H1 (cell line): Measurements from ENCODE around the gene MRPL20. TPM values are rescaled to one million over a fixed set of nuclear protein-coding genes. Genes with fewer than 3 reads are reported as not detected.
A peak's percentile ranks its signal among the peaks of the same experiment; 100 is the strongest.

Experiments
- EP300 ChIP-seq, 2 experiments: IDR thresholded peaks; 1 replicate in 1 of 2; 2 replicates in 1 of 2; pipeline ENCODE4 v1.6.1; 2011 to 2012; ENCODE audit warnings: low read depth in 2 of 2, low read length in 2 of 2, mild to moderate bottlenecking in 2 of 2, borderline replicate concordance in 1 of 2, inconsistent platforms in 1 of 2, moderate library complexity in 1 of 2
- HDAC2 ChIP-seq, 2 experiments: fragments of 300-600 bp in 1 of 2; sonication (generic) in 1 of 2; IDR thresholded peaks; 2 replicates each; pipeline ENCODE4 v1.6.1; 2011 to 2012; ENCODE audit warnings: low read depth in 2 of 2, low read length in 2 of 2, mild to moderate bottlenecking in 2 of 2, moderate library complexity in 2 of 2, borderline replicate concordance in 1 of 2, inconsistent platforms in 1 of 2
- PHF8 ChIP-seq: fragments of 200-600 bp; sonication (generic); conservative IDR thresholded peaks from 2 replicates; pipeline ENCODE4 v1.7.1; 2012; ENCODE audit warnings: low read depth, mild to moderate bottlenecking, inconsistent platforms, low read length, moderate library complexity
- RNF2 ChIP-seq: fragments of 200-900, 300-1000 bp; sonication (generic); IDR thresholded peaks from 2 replicates; pipeline ENCODE4 v1.7.1; 2016; ENCODE audit warnings: borderline replicate concordance, low read depth, mild to moderate bottlenecking, antibody characterized with exemption, low read length; ENCODE audit not compliant: poor library complexity, severe bottlenecking; ENCODE audit errors: missing control alignments
- SIN3A ChIP-seq, 2 experiments: IDR thresholded peaks in 1 of 2; conservative IDR thresholded peaks in 1 of 2; 2 replicates each; pipeline ENCODE4 v1.6.1; 2011 to 2012; ENCODE audit warnings: low read length in 2 of 2, improper control_type of control experiment in 1 of 2, low read depth in 1 of 2, mild to moderate bottlenecking in 1 of 2
- SRF ChIP-seq: IDR thresholded peaks from 2 replicates; pipeline ENCODE4 v1.6.1; 2011; ENCODE audit warnings: mild to moderate bottlenecking, low read depth, low read length, moderate library complexity
- TAF1 ChIP-seq: IDR thresholded peaks from 2 replicates; pipeline ENCODE4 v1.6.1; 2011; ENCODE audit warnings: mild to moderate bottlenecking, low read depth, low read length
- polyA plus RNA-seq, 7 experiments: library from polyadenylated mRNA; depleted of rRNA in 3 of 7; stranded (reverse) in 5 of 7; unstranded in 2 of 7; fragments of >200 nt in 5 of 7; fragments of 200-250 nt in 2 of 7; gene quantifications; 1 replicate in 5 of 7; 2 replicates in 1 of 7; 4 replicates in 1 of 7; pipeline versions ENCODE4 v1.2.1 to v1.2.3, GENCODE V29; 2011 to 2013; ENCODE audit warnings: missing spikeins in 2 of 7, mixed read lengths in 2 of 7
- total RNA-seq: library from RNA; stranded (reverse); fragmentation: NEBNext Ultra II Directional; extraction: Animal tissue kit (Norgen Biotek cat#: 25700); gene quantifications from 2 replicates; pipeline ENCODE4 v1.2.1, GENCODE V29; 2021
- TF ChIP-seq, protein P1 (sequence below): fragments of 300-600 bp; sonication (generic); IDR thresholded peaks from 2 replicates; pipeline ENCODE4 v1.7.1; 2012; ENCODE audit warnings: low read length, moderate library complexity, mild to moderate bottlenecking, inconsistent platforms; ENCODE audit not compliant: insufficient replicate concordance

MRPL20 gene
- total and polyA plus RNA-seq, 2 of the 8 experiments (the other 6 are each of a cell fraction or from before 2014, with no cell fraction given): 126 to 151 TPM

DNA sequence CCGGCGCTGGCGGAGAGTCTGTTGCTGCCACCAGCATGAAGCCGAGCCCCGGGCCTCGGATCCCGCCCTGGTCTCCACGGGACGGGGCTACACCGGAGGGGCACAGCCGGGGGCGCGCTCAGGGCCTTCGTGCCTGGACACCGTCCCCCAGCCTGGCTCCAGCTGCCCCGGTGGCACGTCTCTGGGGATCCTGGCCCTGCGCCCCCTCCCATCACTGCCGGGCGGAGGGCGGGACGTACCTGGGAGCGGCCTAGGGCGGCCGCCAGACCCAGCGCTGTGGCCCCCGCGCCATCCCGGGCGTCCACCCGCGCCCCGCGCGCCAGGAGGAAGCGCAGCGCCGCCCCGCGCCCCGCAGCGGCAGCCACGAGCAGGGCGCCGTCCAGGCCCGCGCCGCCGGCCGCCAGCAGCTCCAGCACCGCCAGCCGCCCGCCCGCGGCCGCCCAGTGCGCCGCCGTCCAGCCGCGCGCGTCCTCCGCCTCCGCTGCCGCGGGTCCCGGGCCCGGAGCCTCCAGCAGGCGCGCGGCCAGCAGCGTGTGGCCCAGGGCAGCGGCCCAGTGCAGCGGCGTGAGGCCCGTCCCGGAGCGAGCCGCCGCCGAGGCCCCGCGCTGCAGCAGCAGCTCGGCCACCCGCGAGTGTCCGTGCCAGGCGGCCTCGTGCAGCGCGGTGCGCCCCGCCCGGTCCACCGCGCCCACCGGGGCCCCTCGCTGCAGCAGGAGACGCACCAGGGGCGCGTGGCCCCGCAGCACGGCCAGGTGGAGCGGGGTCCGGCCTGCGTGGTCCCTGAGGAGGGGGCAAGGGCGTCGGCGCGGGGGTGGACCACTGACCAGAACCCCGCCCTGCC lies 12.9 kb upstream of the MRPL20 start (continued):
- peak; percentile 26 for TF ChIP-seq RNF2
- 0 out of 2 replicates have a peak, but pooled peaks have one; percentile 31 for TF ChIP-seq TAF1
- TF ChIP-seq SRF: no peak
- no peak for TF ChIP-seq PHF8
- TF ChIP-seq, protein P1, sequence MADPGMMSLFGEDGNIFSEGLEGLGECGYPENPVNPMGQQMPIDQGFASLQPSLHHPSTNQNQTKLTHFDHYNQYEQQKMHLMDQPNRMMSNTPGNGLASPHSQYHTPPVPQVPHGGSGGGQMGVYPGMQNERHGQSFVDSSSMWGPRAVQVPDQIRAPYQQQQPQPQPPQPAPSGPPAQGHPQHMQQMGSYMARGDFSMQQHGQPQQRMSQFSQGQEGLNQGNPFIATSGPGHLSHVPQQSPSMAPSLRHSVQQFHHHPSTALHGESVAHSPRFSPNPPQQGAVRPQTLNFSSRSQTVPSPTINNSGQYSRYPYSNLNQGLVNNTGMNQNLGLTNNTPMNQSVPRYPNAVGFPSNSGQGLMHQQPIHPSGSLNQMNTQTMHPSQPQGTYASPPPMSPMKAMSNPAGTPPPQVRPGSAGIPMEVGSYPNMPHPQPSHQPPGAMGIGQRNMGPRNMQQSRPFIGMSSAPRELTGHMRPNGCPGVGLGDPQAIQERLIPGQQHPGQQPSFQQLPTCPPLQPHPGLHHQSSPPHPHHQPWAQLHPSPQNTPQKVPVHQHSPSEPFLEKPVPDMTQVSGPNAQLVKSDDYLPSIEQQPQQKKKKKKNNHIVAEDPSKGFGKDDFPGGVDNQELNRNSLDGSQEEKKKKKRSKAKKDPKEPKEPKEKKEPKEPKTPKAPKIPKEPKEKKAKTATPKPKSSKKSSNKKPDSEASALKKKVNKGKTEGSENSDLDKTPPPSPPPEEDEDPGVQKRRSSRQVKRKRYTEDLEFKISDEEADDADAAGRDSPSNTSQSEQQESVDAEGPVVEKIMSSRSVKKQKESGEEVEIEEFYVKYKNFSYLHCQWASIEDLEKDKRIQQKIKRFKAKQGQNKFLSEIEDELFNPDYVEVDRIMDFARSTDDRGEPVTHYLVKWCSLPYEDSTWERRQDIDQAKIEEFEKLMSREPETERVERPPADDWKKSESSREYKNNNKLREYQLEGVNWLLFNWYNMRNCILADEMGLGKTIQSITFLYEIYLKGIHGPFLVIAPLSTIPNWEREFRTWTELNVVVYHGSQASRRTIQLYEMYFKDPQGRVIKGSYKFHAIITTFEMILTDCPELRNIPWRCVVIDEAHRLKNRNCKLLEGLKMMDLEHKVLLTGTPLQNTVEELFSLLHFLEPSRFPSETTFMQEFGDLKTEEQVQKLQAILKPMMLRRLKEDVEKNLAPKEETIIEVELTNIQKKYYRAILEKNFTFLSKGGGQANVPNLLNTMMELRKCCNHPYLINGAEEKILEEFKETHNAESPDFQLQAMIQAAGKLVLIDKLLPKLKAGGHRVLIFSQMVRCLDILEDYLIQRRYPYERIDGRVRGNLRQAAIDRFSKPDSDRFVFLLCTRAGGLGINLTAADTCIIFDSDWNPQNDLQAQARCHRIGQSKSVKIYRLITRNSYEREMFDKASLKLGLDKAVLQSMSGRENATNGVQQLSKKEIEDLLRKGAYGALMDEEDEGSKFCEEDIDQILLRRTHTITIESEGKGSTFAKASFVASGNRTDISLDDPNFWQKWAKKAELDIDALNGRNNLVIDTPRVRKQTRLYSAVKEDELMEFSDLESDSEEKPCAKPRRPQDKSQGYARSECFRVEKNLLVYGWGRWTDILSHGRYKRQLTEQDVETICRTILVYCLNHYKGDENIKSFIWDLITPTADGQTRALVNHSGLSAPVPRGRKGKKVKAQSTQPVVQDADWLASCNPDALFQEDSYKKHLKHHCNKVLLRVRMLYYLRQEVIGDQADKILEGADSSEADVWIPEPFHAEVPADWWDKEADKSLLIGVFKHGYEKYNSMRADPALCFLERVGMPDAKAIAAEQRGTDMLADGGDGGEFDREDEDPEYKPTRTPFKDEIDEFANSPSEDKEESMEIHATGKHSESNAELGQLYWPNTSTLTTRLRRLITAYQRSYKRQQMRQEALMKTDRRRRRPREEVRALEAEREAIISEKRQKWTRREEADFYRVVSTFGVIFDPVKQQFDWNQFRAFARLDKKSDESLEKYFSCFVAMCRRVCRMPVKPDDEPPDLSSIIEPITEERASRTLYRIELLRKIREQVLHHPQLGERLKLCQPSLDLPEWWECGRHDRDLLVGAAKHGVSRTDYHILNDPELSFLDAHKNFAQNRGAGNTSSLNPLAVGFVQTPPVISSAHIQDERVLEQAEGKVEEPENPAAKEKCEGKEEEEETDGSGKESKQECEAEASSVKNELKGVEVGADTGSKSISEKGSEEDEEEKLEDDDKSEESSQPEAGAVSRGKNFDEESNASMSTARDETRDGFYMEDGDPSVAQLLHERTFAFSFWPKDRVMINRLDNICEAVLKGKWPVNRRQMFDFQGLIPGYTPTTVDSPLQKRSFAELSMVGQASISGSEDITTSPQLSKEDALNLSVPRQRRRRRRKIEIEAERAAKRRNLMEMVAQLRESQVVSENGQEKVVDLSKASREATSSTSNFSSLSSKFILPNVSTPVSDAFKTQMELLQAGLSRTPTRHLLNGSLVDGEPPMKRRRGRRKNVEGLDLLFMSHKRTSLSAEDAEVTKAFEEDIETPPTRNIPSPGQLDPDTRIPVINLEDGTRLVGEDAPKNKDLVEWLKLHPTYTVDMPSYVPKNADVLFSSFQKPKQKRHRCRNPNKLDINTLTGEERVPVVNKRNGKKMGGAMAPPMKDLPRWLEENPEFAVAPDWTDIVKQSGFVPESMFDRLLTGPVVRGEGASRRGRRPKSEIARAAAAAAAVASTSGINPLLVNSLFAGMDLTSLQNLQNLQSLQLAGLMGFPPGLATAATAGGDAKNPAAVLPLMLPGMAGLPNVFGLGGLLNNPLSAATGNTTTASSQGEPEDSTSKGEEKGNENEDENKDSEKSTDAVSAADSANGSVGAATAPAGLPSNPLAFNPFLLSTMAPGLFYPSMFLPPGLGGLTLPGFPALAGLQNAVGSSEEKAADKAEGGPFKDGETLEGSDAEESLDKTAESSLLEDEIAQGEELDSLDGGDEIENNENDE: no peak
- no peak for TF ChIP-seq HDAC2 (IDR thresholded peaks at IDR 0.05; ENCODE audit: borderline replicate concordance in 1 of 2, low read depth in 2 of 2, low read length in 2 of 2)
- no peak for TF ChIP-seq EP300 (IDR thresholded peaks at IDR 0.05; ENCODE audit: borderline replicate concordance in 1 of 2, low read depth in 2 of 2, low read length in 2 of 2)
- no peak for TF ChIP-seq SIN3A (conservative IDR thresholded peaks at IDR 0.05 in 1 of 2, IDR thresholded peaks at IDR 0.05 in 1 of 2; ENCODE audit: low read depth in 1 of 2, low read length in 2 of 2)
